ENCODE results near the gene TOMM40. TPM values are rescaled to one million over a fixed set of nuclear protein-coding genes. Genes with fewer than 3 reads are reported as not detected.

TOMM40 gene
- 32.3 TPM for total RNA-seq

DNA sequence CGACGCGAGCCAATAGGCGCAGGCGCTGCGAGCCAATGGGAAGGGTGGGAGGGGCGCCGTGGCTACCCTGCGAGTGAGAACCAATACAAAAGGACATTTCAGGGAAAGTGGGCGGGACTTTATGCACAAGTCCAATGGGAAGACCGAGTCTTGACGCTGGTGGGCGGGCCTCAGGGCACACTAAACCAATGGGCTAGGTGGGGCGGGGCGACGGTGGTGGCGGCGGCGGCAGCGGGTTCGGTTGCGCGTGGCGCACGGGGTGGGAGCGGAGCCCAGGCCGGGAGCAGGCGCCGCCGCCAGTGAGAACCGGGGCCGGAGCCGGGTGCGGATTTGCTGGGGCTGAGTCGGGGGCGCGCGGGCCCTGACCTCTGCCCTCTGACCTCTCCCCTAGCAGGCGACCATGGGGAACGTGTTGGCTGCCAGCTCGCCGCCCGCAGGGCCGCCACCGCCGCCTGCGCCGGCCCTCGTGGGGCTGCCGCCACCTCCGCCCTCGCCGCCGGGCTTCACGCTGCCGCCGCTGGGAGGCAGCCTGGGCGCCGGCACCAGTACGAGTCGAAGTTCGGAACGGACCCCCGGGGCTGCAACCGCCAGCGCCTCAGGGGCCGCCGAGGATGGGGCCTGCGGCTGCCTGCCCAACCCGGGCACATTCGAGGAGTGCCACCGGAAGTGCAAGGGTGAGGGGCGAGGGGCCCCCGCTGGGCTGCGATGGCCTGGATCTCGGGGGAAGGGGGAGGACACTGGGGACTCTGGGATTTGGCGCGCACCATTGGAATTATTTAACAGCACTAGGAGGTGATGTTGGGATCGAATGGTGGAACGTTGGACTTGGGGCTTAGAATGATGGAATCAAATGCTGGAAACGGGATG lies at the start of gene TOMM40:
Gene TOMM40, plus strand, starts transcription at position 239 of the 867 bp plus-strand sequence. Its CDS starts 162 bp downstream, at position 401.

DNA sequence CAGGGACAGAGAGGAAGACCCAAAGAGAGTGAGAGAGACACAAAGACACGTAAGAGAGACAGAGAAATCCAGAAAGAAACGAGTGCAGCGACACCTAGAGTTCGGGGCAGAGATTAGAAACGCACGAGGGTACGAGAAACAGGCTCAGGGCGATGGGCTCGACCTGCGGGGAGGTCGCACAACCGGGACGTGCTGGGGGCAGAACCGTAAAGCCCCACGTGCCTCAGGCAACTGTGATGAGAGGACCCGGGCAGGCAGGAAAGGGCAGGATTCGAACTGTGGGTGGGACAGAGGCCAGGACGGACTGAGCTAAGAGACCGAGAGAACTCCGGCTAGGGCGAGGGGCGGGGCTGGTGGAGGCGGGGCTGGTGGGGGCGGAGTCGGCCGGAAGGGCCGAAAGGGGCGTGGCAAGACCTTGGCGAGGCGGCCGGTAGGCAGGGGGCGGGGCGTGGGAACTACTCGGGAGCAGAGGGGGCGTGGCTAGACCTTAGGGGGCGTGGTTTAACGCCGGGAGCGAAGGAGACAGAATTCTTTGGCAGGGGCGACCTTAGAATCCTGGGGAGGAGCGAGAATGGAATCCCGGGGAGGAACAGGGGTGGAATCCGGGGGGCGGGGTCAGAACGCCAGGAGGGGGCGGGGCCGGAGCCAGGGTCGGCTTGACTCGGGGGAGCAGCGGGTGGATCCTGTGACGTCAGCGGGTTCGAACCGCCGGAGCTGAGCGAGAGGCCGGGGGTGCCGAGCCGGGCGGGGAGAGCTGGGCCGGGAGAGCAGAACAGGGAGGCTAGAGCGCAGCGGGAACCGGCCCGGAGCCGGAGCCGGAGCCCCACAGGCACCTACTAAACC lies 45.2 kb upstream of the TOMM40 start, which contains the start of gene NECTIN2:
Gene NECTIN2, plus strand, starts transcription at position 686 of the 843 bp plus-strand sequence. CDS start 229 bp downstream, outside the sequence.

DNA sequence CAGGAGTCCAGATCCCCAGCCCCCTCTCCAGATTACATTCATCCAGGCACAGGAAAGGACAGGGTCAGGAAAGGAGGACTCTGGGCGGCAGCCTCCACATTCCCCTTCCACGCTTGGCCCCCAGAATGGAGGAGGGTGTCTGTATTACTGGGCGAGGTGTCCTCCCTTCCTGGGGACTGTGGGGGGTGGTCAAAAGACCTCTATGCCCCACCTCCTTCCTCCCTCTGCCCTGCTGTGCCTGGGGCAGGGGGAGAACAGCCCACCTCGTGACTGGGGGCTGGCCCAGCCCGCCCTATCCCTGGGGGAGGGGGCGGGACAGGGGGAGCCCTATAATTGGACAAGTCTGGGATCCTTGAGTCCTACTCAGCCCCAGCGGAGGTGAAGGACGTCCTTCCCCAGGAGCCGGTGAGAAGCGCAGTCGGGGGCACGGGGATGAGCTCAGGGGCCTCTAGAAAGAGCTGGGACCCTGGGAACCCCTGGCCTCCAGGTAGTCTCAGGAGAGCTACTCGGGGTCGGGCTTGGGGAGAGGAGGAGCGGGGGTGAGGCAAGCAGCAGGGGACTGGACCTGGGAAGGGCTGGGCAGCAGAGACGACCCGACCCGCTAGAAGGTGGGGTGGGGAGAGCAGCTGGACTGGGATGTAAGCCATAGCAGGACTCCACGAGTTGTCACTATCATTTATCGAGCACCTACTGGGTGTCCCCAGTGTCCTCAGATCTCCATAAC lies 14.5 kb downstream of the TOMM40 start, which contains the start of gene APOE:
Gene APOE, plus strand, starts transcription at position 360 of the 724 bp plus-strand sequence. CDS start 829 bp downstream, outside the sequence.

DNA sequence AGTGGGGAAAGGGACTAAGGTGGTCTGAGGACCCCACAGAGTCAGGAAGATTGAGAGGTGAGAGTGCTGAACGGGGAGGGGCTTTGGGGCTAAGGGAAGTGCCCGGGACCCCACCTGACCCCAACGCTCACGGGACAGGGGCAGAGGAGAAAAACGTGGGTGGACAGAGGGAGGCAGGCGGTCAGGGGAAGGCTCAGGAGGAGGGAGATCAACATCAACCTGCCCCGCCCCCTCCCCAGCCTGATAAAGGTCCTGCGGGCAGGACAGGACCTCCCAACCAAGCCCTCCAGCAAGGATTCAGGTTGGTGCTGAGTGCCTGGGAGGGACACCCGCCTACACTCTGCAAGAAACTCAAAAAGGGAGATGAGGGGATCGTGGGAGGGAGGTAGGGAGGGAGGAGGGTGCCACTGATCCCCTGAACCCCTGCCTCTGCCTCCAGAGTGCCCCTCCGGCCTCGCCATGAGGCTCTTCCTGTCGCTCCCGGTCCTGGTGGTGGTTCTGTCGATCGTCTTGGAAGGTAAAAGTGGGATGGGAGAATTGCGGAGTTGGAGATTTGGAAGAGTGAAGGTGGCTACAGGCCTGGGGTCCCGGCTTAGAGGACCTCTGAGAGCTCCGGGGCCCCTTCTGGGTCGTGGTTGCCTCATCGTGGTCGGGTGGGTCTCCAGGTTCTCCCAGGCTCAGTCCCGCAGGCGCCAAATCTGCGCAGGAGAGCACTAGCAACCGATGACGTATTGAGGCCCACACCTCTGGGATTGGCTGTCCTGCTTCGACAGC lies 23.6 kb downstream of the TOMM40 start, which contains the start of gene APOC1:
Gene APOC1, plus strand, starts transcription at position 176 of the 774 bp plus-strand sequence. Its CDS starts 284 bp downstream, at position 460.

DNA sequence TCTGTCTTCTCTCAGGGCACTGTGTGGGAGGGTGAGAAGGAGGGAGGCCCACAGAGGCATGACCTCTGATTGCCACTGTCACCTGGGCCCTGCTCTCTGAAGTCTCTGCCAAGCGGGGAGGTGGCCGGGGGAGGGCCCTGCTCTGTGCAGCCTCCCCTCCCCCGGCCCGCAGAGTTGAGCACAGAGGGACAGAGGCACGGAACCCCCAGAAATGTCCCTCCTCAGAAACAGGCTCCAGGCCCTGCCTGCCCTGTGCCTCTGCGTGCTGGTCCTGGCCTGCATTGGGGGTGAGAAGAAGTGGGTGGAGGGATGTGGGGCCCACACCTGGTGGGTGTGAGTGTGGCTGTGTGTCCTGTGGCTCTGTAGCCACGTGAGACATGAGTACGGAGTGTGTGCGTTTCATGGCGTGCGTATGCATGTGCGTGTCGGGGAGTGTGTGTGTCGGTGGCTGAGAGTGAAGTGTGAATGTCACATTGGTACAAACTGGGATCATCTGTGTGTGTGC lies 51.1 kb downstream of the TOMM40 start, which contains the start of gene APOC4:
Gene APOC4, plus strand, starts transcription at position 171 of the 505 bp plus-strand sequence. Its CDS starts 41 bp downstream, at position 212.

Other genes starting within 250 kb of the TOMM40 start
- 33.7 TPM for gene PVR, start 247.3 kb upstream of the TOMM40 start, total RNA-seq
- 1.6 TPM for gene CEACAM19, start 219.8 kb upstream of the TOMM40 start, total RNA-seq
- not detected for gene CEACAM16, start 192.1 kb upstream of the TOMM40 start, total RNA-seq
- gene BCL3, start 142.5 kb upstream of the TOMM40 start, total RNA-seq: not detected
- gene CBLC, start 113.4 kb upstream of the TOMM40 start, total RNA-seq: 0.23 TPM
- 7.4 TPM for gene BCAM, start 82.2 kb upstream of the TOMM40 start, total RNA-seq
- 27.5 TPM for gene NECTIN2, start 45.0 kb upstream of the TOMM40 start, total RNA-seq
- gene APOE, start 14.5 kb downstream of the TOMM40 start, total RNA-seq: 260 TPM
- gene APOC1, start 23.4 kb downstream of the TOMM40 start, total RNA-seq: 17.8 TPM
- gene APOC4, start 51.0 kb downstream of the TOMM40 start, total RNA-seq: not detected
- gene APOC2, start 54.8 kb downstream of the TOMM40 start, total RNA-seq: 2.5 TPM
- gene CLPTM1, start 64.1 kb downstream of the TOMM40 start, total RNA-seq: 71.7 TPM
- gene RELB, start 110.2 kb downstream of the TOMM40 start, total RNA-seq: 1.2 TPM
- gene CLASRP, start 147.8 kb downstream of the TOMM40 start, total RNA-seq: 11.3 TPM
- 0.69 TPM for gene ZNF296, start 185.2 kb downstream of the TOMM40 start, total RNA-seq
- gene GEMIN7, start 188.0 kb downstream of the TOMM40 start, total RNA-seq: 12.5 TPM
- gene PPP1R37, start 201.9 kb downstream of the TOMM40 start, total RNA-seq: 21.0 TPM

All from diencephalon (tissue), 1 donor.